ENCODE results near the gene IGFALS.
A peak's percentile ranks its signal among the peaks of the same experiment; 100 is the strongest.
"Not testable (repeated sequence)": the region's sequence is repeated elsewhere in the genome, so short reads cannot be mapped to it uniquely, and the experiment has no call there.

IGFALS gene

DNA sequence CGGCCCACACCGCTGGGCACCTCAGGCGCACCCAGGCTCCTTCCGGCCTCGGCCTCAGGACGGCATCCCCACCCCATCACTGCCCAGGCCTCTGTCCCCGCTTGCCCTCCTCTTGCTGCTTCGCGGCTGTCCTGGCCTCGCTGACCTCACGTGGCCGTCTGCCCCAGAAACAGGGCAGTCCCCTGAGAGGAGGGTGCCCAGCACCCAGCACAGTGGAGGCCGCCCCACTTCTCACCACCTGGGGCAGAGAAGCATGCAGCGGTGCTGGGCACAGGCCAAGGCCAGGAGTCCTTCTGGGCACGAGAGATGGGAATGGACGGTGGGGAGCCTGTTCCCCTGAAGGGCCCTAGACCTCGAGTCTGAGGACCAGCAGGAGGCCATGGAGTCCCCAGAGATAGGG lies 24.2 kb upstream of the IGFALS start:
- DNase-seq, result no peak

DNA sequence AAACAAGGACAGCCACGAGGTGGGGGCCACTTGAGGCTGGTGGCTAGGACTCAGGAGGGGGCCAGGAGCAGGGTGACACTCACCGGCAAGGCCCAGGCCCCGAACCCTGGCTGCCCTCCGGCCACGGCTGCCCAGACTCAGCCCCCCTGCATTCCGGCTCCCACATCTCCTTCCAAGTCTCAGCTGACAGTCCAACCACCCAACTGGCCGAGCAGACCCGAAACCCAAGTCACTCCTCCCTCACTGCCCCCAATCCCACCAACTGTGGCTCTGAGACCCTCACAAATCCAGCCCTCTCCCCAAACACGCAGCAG lies 23.7 kb upstream of the IGFALS start:
- no peak for DNase-seq

DNA sequence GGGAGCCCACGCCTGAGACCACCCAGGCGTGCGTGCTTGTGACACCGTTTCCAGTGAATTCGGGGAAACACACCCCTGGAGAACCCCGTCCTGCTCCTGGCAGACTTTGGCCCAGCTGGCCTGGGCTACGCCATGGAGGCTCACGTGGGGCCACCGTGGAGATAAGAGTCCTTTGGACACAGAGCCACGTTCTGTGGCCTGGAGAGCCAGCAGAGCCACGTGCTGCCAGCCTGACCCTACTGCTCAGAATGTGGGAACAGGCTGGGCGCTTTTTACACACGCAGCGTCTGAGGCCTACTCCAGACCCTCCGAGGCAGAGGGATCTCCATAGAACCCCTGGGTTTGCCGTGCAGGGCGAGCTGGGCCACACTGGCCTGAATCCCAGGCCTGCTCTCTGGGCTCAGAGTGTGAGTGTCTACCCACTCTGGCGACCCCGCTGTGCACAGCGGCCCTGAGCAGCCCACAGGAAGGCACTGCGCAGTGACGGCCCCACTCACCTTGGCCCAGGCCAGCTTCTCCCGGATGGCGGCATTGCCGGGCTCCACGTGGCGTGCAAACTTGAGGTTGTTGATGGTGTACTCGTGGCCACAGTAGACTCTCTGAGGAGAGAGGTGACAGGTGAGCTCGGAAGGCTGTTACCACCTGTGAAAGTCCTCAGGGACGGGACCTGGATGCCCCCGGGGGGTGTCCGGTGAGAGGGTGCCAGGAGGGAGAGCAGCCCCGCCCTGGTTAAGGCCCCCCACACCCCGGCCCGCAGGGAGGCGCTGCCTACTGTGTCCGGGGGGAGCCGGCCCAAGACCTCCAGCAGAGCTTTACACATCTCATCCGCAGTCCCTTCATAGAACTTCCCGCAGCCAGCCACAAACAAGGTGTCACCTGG lies 23.1 kb upstream of the IGFALS start:
- DNase-seq, result no peak

DNA sequence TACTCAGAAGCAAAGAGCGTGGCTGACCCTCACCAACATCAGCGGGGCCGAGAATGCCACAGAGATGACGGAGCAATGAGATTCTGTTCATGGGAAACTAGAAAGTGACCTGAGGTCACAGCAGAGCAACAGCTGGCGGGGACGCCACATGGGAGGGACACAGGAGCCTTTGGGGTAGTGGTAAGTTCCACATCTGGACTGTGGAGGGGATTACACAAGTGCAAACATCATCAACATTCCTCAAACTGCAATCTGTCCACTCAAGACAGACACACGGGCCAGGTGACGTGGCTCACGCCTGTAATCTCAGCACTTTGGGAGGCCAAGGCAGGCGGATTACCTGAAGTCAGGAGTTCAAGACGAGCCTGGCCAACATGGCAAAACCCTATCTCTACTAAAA lies 22.0 kb upstream of the IGFALS start:
- no peak for DNase-seq

- peak; percentile 1 for DNase-seq
These were observed 19.2 kb upstream of the IGFALS start for GRCh38 chr16:1812732-1813163.

DNA sequence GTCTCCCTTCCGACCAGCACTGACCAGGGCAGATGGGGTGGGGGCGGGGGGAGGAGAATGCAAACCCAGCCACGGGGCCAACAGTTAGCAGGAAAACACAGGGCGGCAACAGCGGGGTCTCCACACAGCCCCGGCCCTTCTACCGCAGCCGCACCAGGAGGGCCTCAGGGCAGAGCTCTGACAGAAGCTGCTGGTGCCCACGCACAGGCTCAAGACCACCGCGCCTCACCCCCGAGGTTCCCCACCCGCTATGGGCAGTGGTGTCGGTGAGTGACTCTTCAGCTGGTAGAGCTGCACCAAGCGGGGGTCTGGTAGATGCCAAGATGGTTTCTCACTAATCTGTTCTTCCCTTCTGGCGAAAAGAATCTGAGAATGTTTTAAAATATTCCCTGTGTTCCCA lies 17.0 kb upstream of the IGFALS start:
- no peak for DNase-seq

GRCh38 chr16:1810106-1810505 lies 16.6 kb upstream of the IGFALS start:
- DNase-seq, result no peak

DNA sequence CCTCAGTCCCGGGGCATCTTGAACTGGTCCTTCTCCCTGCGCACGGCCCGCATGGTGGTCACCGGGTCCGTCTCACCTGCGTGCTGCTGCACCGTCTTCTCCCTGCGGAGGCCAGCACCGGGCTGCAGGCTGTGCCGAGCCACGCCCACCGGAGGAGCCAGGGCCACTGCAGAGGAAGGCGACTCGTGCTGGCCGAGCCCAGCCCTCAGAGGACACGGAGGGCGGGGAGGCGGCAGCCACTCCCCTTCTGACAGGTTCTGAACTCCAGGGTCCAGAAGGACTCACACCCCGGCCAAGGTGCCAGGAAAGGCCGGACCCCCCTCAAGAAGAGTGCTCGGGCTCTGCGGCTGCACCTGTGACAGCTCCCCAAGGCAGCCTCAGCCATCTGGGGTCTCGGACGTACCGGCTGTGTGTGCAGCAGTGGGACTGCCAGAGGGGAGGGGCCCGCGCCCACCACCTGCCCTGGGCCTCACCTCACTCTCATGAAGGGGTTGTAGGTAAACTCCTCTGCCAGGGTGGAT lies 15.8 kb upstream of the IGFALS start:
- no peak for DNase-seq

DNA sequence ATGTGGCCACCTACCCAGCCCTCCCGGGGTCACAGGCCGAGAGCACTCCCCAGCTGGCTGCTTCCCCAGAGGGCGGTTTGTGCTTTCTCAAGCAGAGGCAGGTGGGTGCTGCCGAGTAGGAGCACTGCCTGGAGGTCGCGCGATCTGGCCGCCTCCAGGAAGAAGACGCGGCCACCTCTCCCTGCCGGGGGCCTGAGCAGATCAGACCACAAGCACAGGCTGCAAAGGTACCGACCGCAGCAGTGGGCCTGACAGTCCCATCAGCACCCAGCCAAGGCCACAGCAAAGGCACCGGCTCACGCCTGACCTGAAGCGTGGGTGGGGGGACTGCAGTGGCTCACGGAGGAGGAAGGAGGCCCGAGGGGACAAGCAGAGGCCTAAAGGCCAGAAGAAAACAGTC lies 15.2 kb upstream of the IGFALS start:
- no peak for DNase-seq

- DNase-seq, result no peak
These were observed 14.1 kb upstream of the IGFALS start for GRCh38 chr16:1807626-1808025.

- no peak for DNase-seq
These were observed 7.2 kb upstream of the IGFALS start for GRCh38 chr16:1800701-1801100.

GRCh38 chr16:1799263-1799662 lies 5.8 kb upstream of the IGFALS start:
- not testable (repeated sequence) for DNase-seq

DNA sequence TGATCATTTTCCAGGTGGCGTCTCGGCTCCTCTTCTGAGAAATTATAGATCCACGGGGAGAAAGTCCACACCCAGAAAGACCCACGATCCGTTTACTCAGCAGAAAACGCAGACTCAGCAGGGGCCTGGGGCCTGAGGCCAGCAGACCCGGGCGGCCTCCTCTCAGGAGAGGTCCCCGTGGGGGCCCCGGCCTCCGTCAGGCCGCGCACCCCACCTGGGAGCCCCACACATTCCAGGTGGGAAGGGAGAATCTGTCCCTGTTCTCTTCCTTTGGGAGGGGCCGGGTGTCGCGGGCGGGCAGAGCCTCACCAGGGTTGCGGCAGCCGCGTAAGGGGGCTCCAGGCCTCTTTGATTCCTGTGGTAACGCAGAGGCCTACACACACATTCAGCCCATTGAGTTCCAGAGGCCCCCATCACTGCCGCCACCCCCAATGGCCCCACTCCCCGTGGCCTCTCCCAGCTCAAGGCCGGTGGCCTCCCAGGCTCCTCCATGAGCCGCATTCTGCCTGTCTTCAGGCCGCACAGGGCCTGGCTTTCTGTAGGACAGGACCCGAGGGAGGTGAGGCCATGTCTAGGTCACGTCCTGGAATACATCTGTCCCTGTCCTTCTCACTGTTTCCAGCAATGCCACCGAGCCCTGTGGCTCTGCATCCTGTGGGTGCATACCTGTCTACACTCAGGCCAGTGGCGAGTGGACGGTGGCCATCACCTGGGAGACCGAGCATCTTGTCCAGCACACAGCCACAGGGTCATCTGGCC lies 1.6 kb upstream of the IGFALS start:
- DNase-seq, result no peak

- DNase-seq, result no peak
These were observed 841 bp upstream of the IGFALS start for GRCh38 chr16:1794221-1794871.

DNA sequence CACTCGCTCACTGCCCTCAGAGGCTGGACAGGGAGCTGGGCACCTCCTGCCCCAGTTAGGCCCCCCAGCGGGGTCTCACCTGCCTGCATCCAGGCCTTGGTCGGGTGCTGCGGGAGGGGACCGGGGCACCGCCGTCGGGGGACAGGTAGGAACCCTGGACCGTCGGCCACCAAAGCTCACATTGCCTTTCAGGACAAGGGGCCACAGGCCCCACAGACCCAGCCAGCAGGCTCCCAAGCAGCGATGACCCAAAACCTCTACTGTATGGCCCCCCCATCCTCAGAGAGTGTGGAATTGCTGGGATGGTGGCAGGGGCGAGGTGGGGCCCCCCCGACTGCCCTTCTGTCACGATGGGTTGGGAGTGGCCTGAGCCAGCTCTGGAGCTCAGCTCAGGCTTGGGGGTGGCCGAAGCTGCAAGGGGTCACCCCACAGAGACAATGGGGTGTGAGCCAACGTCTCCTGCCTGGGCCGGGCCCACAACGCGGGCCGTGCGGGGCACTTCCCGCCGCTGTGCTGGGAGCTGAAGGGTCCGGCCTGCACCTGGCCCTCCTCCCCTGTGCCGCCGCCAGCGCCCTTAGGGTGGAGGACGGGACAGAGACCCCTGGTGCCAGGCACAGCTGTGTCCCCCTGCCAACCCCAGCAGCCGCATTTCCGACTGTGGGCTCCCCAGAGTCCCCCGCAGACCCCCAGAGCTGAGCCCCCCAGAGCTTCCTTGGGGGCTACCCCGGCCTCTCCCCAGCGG lies 498 bp downstream of the IGFALS start:
- DNase-seq, result no peak

- DNase-seq, result no peak
These were observed 1.3 kb downstream of the IGFALS start for GRCh38 chr16:1791943-1792812.

DNA sequence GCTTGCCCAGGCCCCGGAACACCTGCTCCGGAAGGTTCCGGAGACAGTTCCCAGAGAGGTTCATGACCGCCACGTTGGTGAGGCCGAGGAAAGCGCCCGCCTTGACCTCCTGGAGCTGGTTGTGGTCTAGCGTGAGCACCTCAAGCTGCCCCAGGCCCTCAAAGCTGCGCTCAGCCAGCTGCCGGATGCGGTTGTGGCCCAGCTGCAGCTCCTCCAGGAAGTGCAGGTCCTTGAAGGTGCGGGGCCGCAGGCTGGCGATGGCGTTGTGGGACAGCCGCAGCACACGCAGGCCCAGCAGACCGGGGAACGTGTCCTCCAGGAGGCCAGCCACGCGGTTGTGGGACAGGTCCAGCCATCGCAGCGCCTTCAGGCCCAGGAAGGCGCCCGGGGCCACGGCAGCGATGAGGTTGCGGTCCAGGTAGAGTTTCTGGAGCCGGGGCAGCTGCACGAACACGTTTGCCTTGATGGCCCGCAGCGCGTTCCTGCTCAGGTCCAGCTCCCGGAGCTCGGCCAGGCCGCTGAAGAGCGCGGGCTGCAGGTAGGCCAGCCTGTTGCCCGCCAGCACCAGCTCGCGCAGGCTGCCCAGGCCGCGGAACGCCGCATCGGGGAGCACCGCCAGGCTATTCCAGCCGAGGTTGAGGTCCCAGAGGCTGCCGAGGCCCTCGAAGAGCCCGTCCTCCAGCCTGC lies 2.1 kb downstream of the IGFALS start:
- no peak for DNase-seq

DNA sequence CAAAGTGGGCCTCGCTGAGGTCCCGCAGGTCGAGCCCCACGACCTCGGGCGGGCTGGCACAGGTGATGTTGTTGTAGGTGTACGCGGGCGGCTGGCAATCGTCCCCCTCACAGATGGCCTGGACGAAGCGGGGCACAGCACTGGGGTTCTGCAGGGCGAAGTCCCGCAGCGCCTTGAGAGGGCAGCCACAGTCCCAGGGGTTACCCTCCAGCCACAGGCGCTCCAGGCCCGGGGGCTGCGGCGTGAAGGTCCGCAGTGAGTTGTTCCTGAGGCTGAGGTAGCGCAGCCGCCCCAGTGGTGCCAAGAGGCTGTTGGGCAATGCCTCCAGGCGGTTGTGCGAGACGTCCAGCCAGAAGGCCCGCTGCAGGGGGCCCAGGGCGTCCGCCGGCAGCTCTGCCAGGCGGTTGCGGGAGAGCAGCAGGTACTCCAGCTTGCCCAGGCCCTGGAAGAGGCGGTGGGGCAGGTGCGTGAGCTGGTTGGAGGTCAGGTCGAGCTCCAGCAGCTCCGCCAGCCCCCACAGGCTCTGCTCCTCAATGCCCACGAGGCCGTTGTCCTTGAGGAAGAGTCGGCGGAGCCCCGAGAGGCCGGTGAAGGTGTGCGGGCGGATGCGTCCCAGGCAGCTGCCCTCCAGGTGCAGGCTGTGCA lies 2.8 kb downstream of the IGFALS start:
- no peak for DNase-seq

GRCh38 chr16:1790261-1790610 lies 3.3 kb downstream of the IGFALS start:
- DNase-seq, result no peak

GRCh38 chr16:1789643-1790045 lies 3.9 kb downstream of the IGFALS start:
- DNase-seq, result no peak

GRCh38 chr16:1788708-1789100 lies 4.8 kb downstream of the IGFALS start:
- no peak for DNase-seq
